Stimulated activated CD4-positive, alpha-beta T cell treated with anti-CD3 and anti-CD28 coated beads, Interleukin-1b, Interleukin-23, amount 100 ng/mL, for 24 hours (primary cell): ENCODE results near the gene ASB8.
"Not testable (repeated sequence)": the region's sequence is repeated elsewhere in the genome, so short reads cannot be mapped to it uniquely, and the experiment has no call there.

ENCODE experiments used
- DNase-seq, 4 experiments: peaks; one replicate each; pipeline ENCODE4 v3.0.0-alpha.2; 2020; ENCODE audit warnings: low read depth in 4 of 4, low spot score in 1 of 4

Gene ASB8

GRCh38 chr12:48183091-48183875, 26.0 kb upstream of the ASB8 start, which contains the start of gene CCDC184:
CCDC184 (plus strand) TSS chr12:48183644; CDS start chr12:48184123, 479 bp downstream.
- DNase-seq = peak in 3 of 4 experiments; percentile 28 to 61 (median 52)

- DNase-seq = no peak
Observed at GRCh38 chr12:48182631-48183030, 25.3 kb upstream of the ASB8 start.

DNA sequence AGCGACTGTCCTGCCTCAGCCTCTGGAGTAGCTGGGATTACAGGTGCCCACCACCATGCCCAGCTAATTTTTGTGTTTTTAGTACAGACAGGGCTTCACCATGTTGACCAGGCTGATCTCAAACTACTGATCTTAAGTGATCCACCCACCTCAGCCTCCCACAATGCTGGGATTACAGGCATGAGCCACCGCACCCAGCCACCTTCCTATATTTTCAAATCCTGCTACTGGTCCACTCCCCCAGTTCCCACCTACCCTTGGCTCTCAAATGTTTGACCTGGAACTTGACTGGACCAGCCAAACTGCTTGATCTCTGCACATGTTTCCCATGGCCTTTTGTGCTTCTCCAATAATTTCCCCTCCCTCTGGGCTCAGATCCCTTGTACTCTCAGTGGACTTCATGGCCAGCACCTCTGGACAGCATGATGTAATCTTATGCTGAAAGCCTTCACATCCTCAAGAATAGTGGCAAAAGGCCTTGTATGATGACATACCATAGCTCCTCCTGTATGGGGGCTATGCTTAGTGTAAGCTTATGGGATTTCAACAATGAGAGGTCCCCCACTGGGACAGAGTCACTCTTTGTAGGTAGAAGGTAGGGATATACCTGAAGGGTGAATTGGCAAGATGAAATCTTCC, 23.7 kb upstream of the ASB8 start:
- DNase-seq = no peak

GRCh38 chr12:48180424-48180823, 23.1 kb upstream of the ASB8 start:
- DNase-seq = no peak

GRCh38 chr12:48179466-48179865, 22.2 kb upstream of the ASB8 start:
- DNase-seq = no peak

- no peak for DNase-seq
Observed at GRCh38 chr12:48177982-48178381, 20.7 kb upstream of the ASB8 start.

DNA sequence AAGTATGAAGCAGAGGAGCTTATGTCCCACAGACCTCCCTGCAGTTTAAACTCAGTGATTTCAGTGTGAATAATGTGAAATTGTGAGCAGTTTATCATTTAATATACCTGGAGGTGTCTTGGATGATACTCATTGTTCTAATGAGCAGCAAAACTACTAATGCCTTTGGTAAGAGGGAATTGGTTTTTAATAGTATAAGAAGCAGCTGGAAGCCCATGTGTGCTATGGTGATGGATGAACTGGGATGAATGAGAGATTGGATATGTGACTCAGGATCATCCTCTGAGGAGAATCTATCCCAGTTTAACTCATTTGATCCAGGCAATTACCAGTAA, 19.1 kb upstream of the ASB8 start:
- DNase-seq = no peak

DNA sequence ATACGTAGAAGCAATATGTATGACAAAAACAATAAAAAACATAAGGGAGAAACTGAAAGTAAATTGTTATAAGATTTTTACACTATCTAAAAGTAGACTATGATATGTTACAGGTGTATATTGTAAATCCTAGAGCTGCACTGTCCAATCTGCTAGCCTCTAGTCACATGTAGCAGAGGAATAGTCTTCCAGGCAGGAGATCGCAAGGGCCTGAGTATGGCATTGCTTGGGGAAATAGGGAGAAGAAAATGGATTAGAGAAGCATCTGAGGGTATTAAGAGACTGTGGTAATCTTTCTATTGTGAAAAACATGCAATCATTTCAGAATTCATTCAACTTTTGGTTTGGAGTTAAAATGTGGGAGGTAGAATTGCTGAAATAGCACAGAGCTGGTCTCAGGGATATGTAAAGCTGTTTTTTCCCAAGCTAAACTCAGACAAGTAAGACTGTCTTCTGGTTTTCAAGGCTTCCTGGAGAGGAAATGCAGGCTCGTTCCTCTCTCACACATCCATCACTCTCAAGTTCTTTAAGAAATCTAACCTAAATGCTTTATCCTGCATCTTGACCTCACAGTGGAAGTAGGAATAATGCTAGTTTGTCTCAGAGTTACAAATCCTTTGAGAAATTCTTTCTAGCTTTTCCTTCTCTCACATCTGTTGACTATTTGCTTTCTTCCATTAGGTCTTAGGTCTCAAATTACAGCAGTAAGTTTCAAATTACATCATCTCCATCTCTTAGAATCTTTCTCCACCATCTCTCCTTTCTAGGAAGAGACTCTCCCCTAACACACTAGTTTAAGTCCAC, 18.5 kb upstream of the ASB8 start:
- no peak for DNase-seq

DNA sequence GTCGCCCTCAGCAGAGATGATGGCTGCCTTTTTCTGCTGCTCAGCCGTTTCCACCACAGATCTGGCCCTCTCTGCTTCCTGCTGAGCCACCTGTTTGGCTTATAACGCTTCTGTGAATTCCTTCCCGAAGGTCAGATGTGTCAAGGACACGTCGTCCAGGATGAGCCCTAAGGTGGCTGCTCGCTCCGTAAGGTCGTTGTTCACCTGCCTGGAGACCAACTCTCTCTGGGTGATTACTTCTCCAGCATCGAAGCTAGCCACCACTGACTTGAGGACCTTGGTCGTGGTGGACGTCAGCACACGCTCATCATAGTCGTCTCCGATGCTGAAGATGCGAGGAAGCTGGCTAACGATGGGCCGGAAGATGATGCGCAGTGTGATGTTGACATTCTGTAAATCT, 11.7 kb upstream of the ASB8 start:
- DNase-seq = no peak

GRCh38 chr12:48165089-48165981, 8.0 kb upstream of the ASB8 start:
- DNase-seq = peak in 1 of 4 experiments; percentile 28

DNA sequence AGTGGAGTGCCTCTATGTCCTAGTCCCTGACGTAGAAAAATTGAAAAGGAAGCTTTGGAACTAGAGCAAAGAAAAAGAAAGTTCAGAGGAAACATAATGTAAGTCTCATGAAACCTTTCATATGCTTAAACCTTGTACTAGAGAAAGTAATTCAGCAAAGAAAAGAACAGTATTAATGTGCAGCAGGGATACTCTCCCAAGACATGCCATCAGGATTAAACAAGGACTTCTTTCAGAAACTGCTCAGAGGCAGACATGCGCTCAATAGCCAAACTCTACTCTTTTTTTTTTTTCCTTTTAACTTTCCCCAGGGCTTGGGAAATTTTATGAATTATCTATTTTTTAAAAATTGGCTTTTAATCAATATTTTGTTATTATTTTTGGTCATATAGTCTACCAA, 7.1 kb upstream of the ASB8 start:
- DNase-seq = no peak

GRCh38 chr12:48163150-48163747, 5.9 kb upstream of the ASB8 start:
- DNase-seq = no peak

GRCh38 chr12:48160807-48161206, 3.5 kb upstream of the ASB8 start:
- no peak for DNase-seq

DNA sequence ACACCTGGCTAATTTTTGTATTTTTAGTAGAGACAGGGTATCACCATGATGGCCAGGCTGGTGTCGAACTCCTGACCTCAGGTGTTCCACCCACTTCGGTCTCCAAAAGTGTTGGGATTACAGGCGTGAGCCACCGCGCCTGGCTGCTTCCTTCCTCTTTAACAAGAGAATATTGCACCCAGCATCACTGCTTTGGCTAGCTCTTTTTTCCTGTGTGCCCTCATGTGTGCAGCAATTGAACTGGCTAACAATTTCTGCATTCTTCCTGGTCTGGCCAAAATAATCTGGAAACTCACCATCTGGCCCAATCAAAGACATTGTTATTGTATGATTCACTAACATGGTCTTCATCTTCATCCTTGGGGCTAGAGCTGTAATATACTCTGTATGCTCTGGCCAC, 2.7 kb upstream of the ASB8 start:
- DNase-seq = no peak

DNA sequence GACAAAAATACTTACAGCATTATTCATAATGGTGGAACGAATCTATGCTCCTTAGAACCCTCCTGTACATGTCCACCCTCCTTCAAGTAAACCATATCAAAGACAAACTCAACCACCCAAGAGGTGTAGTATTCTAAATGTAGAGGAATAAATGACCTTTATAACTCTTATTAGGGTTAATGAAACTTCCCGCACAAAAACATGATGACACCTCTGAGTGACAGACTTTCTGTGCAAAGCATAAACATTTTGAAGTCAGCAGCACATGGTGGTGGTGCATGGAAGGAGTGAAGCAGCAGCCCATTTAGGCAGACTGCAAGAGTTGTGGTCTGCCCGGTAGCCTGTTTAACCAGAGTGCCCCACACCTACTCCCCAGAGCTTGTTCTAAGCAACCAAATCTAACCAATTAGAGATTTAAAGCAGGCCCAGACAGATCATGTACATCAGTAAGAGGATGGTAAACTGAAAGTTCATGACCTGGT, 615 bp upstream of the ASB8 start:
- no peak for DNase-seq

DNA sequence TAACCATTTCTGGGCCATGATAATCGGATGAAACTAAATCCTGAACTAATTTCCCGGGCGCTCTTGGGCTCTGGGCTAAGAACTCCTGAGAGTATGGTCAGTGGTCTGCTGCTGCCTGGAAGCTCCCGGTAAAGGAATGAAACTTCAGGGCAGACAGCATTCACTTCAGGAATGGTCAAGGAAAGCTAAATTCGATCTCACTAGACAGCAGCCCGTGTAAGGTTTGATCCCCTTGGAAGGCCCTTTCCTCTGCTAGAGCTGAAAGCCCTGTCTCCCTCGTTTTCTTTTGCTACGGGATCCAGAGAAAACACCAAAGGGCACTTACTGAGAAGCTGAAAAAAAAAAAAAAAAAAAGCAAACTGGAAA, 680 bp downstream of the ASB8 start:
- DNase-seq = no peak

- DNase-seq = not testable (repeated sequence)
Observed at GRCh38 chr12:48155786-48156185, 1.5 kb downstream of the ASB8 start.

DNA sequence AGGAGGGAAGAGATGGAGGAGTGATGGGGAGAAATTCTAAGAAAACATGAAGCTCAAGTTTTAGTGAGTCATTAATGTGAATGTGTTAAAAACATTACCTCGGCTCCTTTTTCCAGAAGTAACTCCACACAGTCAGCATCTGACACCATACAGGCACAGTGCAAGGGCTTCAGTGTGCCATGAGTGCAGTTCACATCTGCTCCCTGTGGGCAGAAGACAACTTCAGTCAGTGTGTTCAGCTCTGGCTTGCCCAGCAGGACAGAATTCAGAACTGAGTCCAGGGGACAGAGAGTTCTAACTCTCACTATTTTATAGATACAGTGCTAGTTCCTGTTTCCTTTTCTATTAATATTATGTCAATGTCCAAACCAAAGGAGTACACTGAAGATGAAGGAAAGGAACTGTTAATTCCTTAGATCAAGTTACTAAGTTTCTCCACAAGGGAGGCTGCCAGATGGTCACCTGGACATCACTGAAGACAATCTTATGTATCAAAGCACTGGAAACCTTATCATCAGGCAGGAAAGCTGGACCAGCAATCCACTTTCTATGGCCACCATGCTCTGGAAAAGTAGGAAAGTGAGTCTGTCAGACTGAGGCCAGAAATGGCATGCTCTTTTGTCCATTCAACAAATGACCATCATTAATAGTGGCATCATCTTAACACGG, 6.1 kb downstream of the ASB8 start:
- no peak for DNase-seq

DNA sequence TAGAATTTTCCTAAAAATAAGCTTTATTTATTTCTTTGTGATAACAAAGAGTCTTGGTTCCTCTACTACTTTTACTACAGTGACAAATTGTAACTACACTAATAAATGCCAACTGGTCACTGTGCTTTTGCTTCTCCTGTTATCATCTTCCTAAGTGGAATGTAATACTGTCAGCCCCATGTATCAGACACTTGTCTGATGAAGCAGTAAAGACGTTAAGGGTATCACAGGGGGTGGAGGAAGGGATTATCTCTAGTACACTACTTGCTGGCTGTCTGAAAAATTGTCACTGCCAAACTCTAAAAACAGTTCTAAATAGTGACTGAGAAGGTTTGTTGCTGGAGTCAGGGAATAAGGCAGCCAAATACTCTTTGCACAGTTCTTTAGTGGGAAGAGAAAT, 11.3 kb downstream of the ASB8 start:
- DNase-seq = no peak

DNA sequence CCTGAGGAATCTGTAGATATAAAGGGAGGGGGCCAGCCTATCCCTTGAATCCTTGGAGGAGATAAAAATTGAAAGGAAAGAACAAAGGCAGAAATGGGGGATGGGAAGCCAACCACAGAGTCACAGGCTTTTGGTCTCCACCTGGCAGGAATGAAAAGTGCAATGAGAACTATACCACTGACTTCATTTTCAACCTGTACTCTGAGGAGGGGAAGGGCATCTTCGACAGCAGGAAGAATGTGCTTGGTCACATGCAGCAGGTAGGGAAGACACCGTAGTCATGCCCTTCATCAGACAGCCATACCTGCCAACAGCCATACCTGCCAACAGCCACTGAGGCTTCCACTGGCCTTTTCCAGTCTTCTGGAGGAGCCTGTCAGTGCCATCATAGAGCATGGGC, 13.4 kb downstream of the ASB8 start:
- no peak for DNase-seq
